Astrocyte (in vitro differentiated cells and primary cell): Measurements from ENCODE around the gene BORA.

Source experiments
- EZH2 ChIP-seq: IDR thresholded peaks from 2 replicates; pipeline ENCODE4 v1.6.1; 2012; ENCODE audit warnings: mild to moderate bottlenecking, low read length, inconsistent platforms; ENCODE audit not compliant: insufficient read depth
- TF ChIP-seq, protein P1 (sequence below): IDR thresholded peaks from 2 replicates; pipeline ENCODE4 v1.5.1; 2011; ENCODE audit warnings: low read depth, mild to moderate bottlenecking, inconsistent platforms, low read length, moderate library complexity; ENCODE audit not compliant: insufficient read depth

DNA sequence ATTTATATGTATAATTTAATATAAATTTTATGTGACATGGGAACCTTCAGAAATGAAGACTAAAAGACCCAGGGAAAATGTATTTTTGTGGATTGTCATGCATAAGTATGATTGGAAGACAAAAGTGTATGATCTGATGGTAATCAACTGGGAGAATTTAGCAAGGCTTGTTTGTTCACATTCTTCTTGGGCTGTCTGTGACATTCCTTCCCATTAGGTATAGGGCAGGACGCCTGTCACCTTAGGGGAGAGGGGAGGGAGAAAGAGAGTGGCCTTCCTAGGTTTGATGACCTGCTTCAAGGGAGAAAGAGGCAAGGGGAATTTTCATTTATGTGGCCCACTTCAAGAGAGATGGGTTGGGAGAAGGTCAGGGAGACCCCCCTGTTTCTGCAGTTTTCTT, 76.6 kb downstream of the BORA start:
- TF ChIP-seq, protein P1, sequence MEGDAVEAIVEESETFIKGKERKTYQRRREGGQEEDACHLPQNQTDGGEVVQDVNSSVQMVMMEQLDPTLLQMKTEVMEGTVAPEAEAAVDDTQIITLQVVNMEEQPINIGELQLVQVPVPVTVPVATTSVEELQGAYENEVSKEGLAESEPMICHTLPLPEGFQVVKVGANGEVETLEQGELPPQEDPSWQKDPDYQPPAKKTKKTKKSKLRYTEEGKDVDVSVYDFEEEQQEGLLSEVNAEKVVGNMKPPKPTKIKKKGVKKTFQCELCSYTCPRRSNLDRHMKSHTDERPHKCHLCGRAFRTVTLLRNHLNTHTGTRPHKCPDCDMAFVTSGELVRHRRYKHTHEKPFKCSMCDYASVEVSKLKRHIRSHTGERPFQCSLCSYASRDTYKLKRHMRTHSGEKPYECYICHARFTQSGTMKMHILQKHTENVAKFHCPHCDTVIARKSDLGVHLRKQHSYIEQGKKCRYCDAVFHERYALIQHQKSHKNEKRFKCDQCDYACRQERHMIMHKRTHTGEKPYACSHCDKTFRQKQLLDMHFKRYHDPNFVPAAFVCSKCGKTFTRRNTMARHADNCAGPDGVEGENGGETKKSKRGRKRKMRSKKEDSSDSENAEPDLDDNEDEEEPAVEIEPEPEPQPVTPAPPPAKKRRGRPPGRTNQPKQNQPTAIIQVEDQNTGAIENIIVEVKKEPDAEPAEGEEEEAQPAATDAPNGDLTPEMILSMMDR, result no peak
- TF ChIP-seq EZH2, result no peak
